ENCODE results near the gene OR4F6. TPM values are rescaled to one million over a fixed set of nuclear protein-coding genes. Genes with fewer than 3 reads are reported as not detected.

OR4F6 gene
- total and polyA plus RNA-seq, 4 experiments from 2014 or later: not detected

DNA sequence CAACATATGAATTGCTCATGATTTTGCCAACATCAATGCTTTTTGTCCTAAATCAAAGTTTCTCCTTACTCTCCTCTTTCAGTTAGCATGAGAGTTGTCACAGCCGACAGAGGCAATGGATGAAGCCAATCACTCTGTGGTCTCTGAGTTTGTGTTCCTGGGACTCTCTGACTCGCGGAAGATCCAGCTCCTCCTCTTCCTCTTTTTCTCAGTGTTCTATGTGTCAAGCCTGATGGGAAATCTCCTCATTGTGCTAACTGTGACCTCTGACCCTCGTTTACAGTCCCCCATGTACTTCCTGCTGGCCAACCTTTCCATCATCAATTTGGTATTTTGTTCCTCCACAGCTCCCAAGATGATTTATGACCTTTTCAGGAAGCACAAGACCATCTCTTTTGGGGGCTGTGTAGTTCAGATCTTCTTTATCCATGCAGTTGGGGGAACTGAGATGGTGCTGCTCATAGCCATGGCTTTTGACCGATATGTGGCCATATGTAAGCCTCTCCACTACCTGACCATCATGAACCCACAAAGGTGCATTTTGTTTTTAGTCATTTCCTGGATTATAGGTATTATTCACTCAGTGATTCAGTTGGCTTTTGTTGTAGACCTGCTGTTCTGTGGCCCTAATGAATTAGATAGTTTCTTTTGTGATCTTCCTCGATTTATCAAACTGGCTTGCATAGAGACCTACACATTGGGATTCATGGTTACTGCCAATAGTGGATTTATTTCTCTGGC is 2.5 kb downstream of the OR4F6 start:
- intact Hi-C loops (cut with micrococcal nuclease): no loop called here
- Histone ChIP-seq H3K27ac (ENCODE audit: low read depth, low read length) (no peak overlapping the region), H3K36me3 (ENCODE audit: insufficient read depth, low read length) (no peaks in the 10 kb centered on the region), H3K4me3 (ENCODE audit: low read length in 2 of 2) (no peak overlapping the region), H3K4me1 (ENCODE audit: insufficient read depth, low read length) (no peaks in the 10 kb centered on the region), H3K27me3 (ENCODE audit: insufficient read depth, low read length) (no peaks in the 10 kb centered on the region), H3K9me3 (ENCODE audit: control insufficient read depth in 1 of 2, low read length in 2 of 2) (no peaks in the 10 kb centered on the region)
- H3K27ac Mint-ChIP-seq: no peak overlapping the region
- no peak overlapping the region for H3K4me3 Mint-ChIP-seq
- DNase-seq: no peak
- ChIA-PET CTCF (ENCODE audit: partially characterized antibody) (no interaction called here), POLR2A (ENCODE audit: partially characterized antibody) (no interaction called here)
- H3K4me1 Mint-ChIP-seq: no peaks in the 10 kb centered on the region
- peaks cover 0 to 5% (median 0%) of the 10 kb centered on the region in 8 donors for H3K9me3 Mint-ChIP-seq
- no peaks in the 10 kb centered on the region for H3K36me3 Mint-ChIP-seq
- H3K27me3 Mint-ChIP-seq: peaks cover 19 to 22% of the 10 kb centered on the region in 2 donors

DNA sequence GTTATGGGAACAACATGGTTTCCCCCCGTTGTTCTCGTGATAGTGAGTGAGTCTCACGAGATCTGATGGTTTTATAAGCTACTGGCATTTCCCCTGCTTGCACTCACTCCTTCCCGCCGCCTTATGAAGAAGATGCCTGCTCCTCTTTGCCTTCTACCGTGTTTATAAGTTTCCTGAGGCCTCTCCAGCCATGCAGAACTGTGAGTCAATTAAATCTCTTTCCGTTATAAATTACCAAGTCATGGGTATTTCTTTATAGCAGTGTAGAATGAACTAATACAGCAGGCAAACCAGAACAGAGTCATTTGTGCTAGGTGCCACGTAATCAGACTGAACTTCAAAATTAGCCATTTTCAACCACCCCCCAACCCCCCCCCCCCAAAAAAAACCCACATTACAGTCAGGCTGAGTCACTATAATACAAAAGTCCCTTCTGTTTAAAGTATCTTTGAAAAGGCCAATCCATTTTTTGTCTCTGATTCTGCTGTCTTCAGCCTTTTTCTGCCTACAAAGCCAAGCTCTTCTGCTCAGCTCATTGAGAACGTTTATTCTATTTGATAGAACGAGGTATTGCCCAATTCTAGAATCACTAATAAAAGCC is 4.1 kb downstream of the OR4F6 start:
- intact Hi-C loops (cut with micrococcal nuclease): no loop called here
- POLR2A ChIA-PET (ENCODE audit: partially characterized antibody): no interaction called here
- Histone ChIP-seq H3K27me3 (ENCODE audit: insufficient read depth, low read length) (no peaks in the 10 kb centered on the region), H3K4me3 (ENCODE audit: low read length in 2 of 2) (no peak overlapping the region), H3K9me3 (ENCODE audit: control insufficient read depth in 1 of 2, low read length in 2 of 2) (no peaks in the 10 kb centered on the region), H3K36me3 (ENCODE audit: insufficient read depth, low read length) (no peaks in the 10 kb centered on the region), H3K27ac (ENCODE audit: low read depth, low read length) (no peak overlapping the region), H3K4me1 (ENCODE audit: insufficient read depth, low read length) (no peaks in the 10 kb centered on the region)
- DNase-seq: no peak
- H3K9me3 Mint-ChIP-seq: peaks cover 0 to 5% (median 0%) of the 10 kb centered on the region in 8 donors
- H3K27ac Mint-ChIP-seq: no peak overlapping the region
- CTCF ChIA-PET (ENCODE audit: partially characterized antibody): no interaction called here
- H3K36me3 Mint-ChIP-seq: no peaks in the 10 kb centered on the region
- H3K4me3 Mint-ChIP-seq: no peak overlapping the region
- H3K4me1 Mint-ChIP-seq: no peaks in the 10 kb centered on the region
- peaks cover 24 to 32% of the 10 kb centered on the region in 2 donors for H3K27me3 Mint-ChIP-seq

DNA sequence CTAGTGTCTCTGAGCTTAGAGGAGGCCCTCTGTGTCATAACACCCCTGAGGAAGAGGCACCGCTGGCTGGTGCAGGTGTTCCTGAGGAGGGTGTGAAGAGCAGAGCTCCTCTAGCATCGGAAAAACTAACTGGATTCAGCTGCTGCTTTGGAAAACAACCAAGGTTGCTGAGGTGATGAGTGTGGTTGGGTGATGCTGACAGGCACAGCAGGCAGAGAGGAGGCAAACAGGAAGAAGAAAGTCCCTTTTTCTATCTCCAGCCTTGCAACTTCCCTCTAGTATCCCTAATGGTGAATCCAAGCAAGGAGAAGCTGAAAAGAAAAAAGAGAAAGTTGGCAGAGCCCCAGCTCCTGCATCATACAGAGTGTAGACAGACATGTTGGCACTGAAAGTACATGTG is 4.9 kb downstream of the OR4F6 start:
- ChIA-PET POLR2A (ENCODE audit: partially characterized antibody) (no interaction called here), CTCF (ENCODE audit: partially characterized antibody) (no interaction called here)
- no peak overlapping the region for H3K4me3 ChIP-seq (ENCODE audit: low read length in 2 of 2)
- H3K4me3 Mint-ChIP-seq: no peak overlapping the region
- no peak overlapping the region for H3K27ac ChIP-seq (ENCODE audit: low read depth, low read length)
- H3K27ac Mint-ChIP-seq: no peak overlapping the region
- H3K9me3 ChIP-seq (ENCODE audit: control insufficient read depth in 1 of 2, low read length in 2 of 2): no peaks in the 10 kb centered on the region
- no peaks in the 10 kb centered on the region for H3K27me3 ChIP-seq (ENCODE audit: insufficient read depth, low read length)
- no peak for DNase-seq
- no peaks in the 10 kb centered on the region for H3K36me3 ChIP-seq (ENCODE audit: insufficient read depth, low read length)
- H3K4me1 Mint-ChIP-seq: no peaks in the 10 kb centered on the region
- H3K4me1 ChIP-seq (ENCODE audit: insufficient read depth, low read length): no peaks in the 10 kb centered on the region
- intact Hi-C loops (cut with micrococcal nuclease): no loop called here
- no peaks in the 10 kb centered on the region for H3K36me3 Mint-ChIP-seq
- H3K9me3 Mint-ChIP-seq: peaks cover 0 to 4% (median under 1%) of the 10 kb centered on the region in 8 donors
- H3K27me3 Mint-ChIP-seq: peaks cover 24 to 36% of the 10 kb centered on the region in 2 donors

DNA sequence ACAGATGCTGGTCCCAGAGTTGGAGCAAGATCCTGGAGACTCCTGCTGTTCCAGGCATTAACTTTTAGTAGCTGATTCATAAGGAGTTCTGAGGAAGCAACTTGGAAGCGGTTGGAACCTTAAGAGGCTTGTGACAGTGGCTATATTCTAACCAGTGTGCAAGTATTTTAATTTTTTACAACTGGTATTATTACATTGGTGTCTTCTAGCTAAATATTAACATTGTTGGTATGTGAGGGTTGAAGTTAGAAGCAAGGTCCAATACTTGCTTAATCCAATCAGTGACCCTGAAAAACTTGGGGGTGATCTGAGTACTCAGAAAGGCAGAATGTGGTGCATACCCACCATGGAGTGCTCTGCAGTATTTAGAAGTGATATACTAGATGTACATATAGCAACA is 7.1 kb downstream of the OR4F6 start:
- Histone ChIP-seq H3K27me3 (ENCODE audit: insufficient read depth, low read length) (no peaks in the 10 kb centered on the region), H3K9me3 (ENCODE audit: control insufficient read depth in 1 of 2, low read length in 2 of 2) (no peaks in the 10 kb centered on the region), H3K27ac (ENCODE audit: low read depth, low read length) (no peak overlapping the region), H3K4me1 (ENCODE audit: insufficient read depth, low read length) (no peaks in the 10 kb centered on the region), H3K4me3 (ENCODE audit: low read length in 2 of 2) (no peak overlapping the region), H3K36me3 (ENCODE audit: insufficient read depth, low read length) (no peaks in the 10 kb centered on the region)
- Mint-ChIP-seq H3K4me1 (no peaks in the 10 kb centered on the region), H3K9me3 (peaks cover 0 to 3% (median 0%) of the 10 kb centered on the region in 8 donors), H3K27ac (no peak overlapping the region), H3K36me3 (no peaks in the 10 kb centered on the region), H3K27me3 (peaks cover 23 to 28% of the 10 kb centered on the region in 2 donors), H3K4me3 (no peak overlapping the region)
- POLR2A ChIA-PET (ENCODE audit: partially characterized antibody): no interaction called here
- CTCF ChIA-PET (ENCODE audit: partially characterized antibody): no interaction called here
- intact Hi-C loops (cut with micrococcal nuclease): no loop called here
- no peak for DNase-seq

DNA sequence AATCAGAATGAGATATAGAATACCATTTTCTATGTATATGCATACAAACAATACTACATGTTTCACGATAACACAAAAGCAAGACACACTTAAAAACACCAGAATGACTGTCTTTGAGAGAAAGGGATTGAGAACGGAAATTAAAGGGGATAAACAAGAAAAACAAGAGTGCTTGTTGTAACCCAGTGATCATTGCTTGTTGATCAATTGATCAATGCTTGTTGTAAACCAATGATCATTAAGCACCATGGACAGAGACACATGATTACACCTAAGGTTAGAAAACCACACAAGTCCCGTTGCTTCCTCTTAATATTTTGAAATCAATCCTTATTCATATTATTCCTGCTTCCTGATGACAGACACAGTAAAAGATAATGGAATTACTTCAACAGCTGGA is 7.6 kb downstream of the OR4F6 start:
- POLR2A ChIA-PET (ENCODE audit: partially characterized antibody): no interaction called here
- Histone ChIP-seq H3K27ac (ENCODE audit: low read depth, low read length) (no peak overlapping the region), H3K4me1 (ENCODE audit: insufficient read depth, low read length) (no peaks in the 10 kb centered on the region), H3K27me3 (ENCODE audit: insufficient read depth, low read length) (no peaks in the 10 kb centered on the region), H3K4me3 (ENCODE audit: low read length in 2 of 2) (no peak overlapping the region), H3K36me3 (ENCODE audit: insufficient read depth, low read length) (no peaks in the 10 kb centered on the region), H3K9me3 (ENCODE audit: control insufficient read depth in 1 of 2, low read length in 2 of 2) (no peaks in the 10 kb centered on the region)
- Mint-ChIP-seq H3K4me3 (no peak overlapping the region), H3K27ac (no peak overlapping the region), H3K4me1 (no peaks in the 10 kb centered on the region), H3K9me3 (peaks cover 0 to 3% (median 0%) of the 10 kb centered on the region in 8 donors), H3K27me3 (peaks cover 24 to 30% of the 10 kb centered on the region in 2 donors), H3K36me3 (no peaks in the 10 kb centered on the region)
- CTCF ChIA-PET (ENCODE audit: partially characterized antibody): no interaction called here
- intact Hi-C loops (cut with micrococcal nuclease): no loop called here
- no peak for DNase-seq

DNA sequence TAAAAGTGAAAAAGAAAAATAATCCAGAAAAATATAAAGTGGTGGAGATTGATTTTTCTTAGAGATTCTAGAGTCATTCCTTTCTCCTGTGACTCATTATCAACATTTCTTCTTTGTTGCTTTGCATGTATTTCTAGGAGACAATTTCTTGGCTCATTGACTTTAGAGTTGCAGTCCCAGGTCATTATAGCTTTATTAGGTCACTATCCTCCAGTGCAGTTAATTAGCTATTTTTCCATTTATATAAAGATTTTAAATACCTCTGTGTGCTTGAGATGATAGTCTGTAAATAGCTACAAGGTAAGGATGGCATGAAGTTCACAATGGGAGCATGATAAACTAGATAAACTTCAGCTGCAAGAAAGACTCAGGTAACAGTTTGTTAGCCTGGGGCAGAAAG is 8.6 kb downstream of the OR4F6 start, which contains the start of gene OR4F15:
OR4F15 (plus strand) TSS at position 301 of the 400 bp plus-strand sequence. CDS start 5,985 bp downstream, outside the sequence.
- DNase-seq: no peak
- no peak within 1 kb of the TSS for H3K27ac Mint-ChIP-seq
- CTCF ChIA-PET (ENCODE audit: partially characterized antibody): no interaction called here
- no peaks in the 10 kb centered on the region for H3K27me3 ChIP-seq (ENCODE audit: insufficient read depth, low read length)
- H3K36me3 Mint-ChIP-seq: no peaks in the 10 kb centered on the region
- no peaks in the 10 kb centered on the region for H3K36me3 ChIP-seq (ENCODE audit: insufficient read depth, low read length)
- no peaks in the 10 kb centered on the region for H3K4me1 ChIP-seq (ENCODE audit: insufficient read depth, low read length)
- intact Hi-C loops (cut with micrococcal nuclease): no loop called here
- H3K27me3 Mint-ChIP-seq: peaks cover 28 to 31% of the 10 kb centered on the region in 2 donors
- peaks cover 0 to 3% (median 0%) of the 10 kb centered on the region in 8 donors for H3K9me3 Mint-ChIP-seq
- no peaks in the 10 kb centered on the region for H3K4me1 Mint-ChIP-seq
- no peak within 1 kb of the TSS for H3K4me3 Mint-ChIP-seq
- POLR2A ChIA-PET (ENCODE audit: partially characterized antibody): no interaction called here
- no peak within 1 kb of the TSS for H3K4me3 ChIP-seq (ENCODE audit: low read length in 2 of 2)
- no peak within 1 kb of the TSS for H3K27ac ChIP-seq (ENCODE audit: low read depth, low read length)
- no peaks in the 10 kb centered on the region for H3K9me3 ChIP-seq (ENCODE audit: control insufficient read depth in 1 of 2, low read length in 2 of 2)

DNA sequence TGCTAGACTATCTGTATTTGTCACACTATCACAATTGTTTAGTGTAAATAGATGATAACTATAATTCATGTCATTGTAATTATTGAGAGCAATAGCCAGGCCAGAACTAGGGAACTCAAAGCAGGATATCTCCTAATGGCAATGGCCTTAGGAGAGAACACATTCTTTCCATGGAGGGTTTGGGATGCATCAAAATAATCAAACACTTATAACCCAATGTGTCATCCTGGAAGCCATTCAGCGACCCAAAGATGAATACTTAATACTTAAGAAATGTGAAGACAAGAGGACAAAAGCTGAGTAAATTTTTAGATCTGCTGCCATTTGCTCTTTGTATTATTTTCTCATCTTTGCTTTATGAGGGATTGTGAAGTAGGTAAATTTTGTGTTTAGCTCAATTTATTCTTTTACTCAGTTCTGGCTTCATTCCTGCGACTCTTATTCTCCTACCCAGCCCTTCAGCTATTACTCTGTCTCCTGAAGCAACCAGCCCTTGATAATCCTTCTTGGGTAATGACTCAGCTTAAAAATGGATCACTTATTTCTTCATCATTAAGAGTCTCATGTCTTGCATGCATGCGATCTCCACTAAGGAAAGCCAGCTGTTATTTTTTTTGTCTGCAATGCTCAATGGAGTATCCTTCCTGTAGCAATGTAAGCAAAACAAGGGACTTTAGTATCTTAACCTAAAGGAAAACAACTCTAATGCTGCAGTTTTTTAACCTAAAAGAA is 10.7 kb downstream of the OR4F6 start:
- Mint-ChIP-seq H3K27me3 (peaks cover 29% of the 10 kb centered on the region in 2 donors), H3K4me1 (no peaks in the 10 kb centered on the region)

More for the DNA sequence above, 10.7 kb downstream of the OR4F6 start:
- H3K27me3 ChIP-seq (ENCODE audit: insufficient read depth, low read length): no peaks in the 10 kb centered on the region
- H3K27ac ChIP-seq (ENCODE audit: low read depth, low read length): no peak overlapping the region
- H3K4me1 ChIP-seq (ENCODE audit: insufficient read depth, low read length): no peaks in the 10 kb centered on the region
- Mint-ChIP-seq H3K4me3 (no peak overlapping the region), H3K9me3 (peaks cover 0 to 3% (median 0%) of the 10 kb centered on the region in 8 donors), H3K36me3 (no peaks in the 10 kb centered on the region), H3K27ac (no peak overlapping the region)
- no peaks in the 10 kb centered on the region for H3K36me3 ChIP-seq (ENCODE audit: insufficient read depth, low read length)
- no peak overlapping the region for H3K4me3 ChIP-seq (ENCODE audit: low read length in 2 of 2)
- intact Hi-C loops (cut with micrococcal nuclease): no loop called here
- ChIA-PET POLR2A (ENCODE audit: partially characterized antibody) (no interaction called here), CTCF (ENCODE audit: partially characterized antibody) (no interaction called here)
- no peaks in the 10 kb centered on the region for H3K9me3 ChIP-seq (ENCODE audit: control insufficient read depth in 1 of 2, low read length in 2 of 2)
- no peak for DNase-seq

All from CD4-positive, alpha-beta memory T cell (primary cell).